ENCODE data around the gene ASPRV1. TPM values are rescaled to one million over a fixed set of nuclear protein-coding genes. Genes with fewer than 3 reads are reported as not detected.
A peak's percentile ranks its signal among the peaks of the same experiment; 100 is the strongest.
"Not testable (repeated sequence)": the region's sequence is repeated elsewhere in the genome, so short reads cannot be mapped to it uniquely, and the experiment has no call there.

Gene ASPRV1
- total RNA-seq, result 1 to 10 TPM in 1 of 2 donors, under 1 TPM in 1; 0.43 to 1.2 TPM
- long read RNA-seq, partial matches to known transcripts, result 0 of 1 reads
- long read RNA-seq, other reads (novel, unspliced or antisense), result 0 of 1 reads

DNA sequence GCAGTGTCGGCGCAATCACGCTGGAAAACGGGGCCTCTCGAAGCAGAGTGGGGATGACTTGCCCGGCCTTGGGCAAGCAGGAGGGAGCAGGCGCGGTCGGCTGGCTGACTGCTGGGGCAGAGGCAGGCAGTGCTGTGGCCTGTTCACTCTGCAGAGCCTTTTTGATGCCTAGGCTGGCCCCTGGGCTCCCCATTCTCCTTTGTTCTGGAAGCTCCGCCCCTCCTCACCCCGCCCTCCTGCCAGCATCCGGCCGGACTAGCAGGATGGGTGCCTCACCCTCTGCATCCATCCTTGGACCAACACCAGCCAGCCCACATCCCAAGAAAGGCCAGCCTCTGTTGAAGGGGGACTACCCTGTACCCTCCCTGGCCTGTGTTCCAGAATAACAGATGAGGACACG, at the start of gene ASPRV1:
ASPRV1 (minus strand) TSS at position 136 of the 400 bp plus-strand sequence. CDS start 195 bp downstream, outside the sequence.
- no peak for ATAC-seq
- intact Hi-C loops (cut with DNase I, micrococcal nuclease), result no loop called here
- DNase-seq, result no peak

DNA sequence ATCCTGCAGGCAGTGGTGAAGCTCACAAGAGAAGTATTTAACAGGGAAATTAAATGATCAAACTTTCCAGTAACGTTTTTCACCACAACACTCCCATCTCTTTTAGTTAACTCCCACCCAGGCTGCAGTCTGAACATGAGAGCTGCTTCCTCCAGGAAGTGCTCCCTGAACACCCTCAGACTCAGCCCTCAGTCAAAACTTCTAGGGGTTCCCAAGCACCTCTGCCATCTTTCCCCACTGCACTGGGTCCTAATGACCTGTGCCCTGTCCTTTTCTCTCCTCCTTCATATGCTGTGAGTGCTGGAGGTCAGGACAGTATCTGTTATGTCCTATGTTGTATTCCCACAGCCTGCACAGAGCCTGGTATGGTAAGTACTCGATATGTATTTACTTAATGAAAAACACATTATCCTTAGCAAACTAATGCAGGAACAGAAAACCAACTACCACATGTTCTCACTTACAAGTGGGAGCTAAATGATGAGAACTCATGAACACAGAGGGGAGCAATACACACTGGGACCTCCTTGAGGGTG, 49.2 kb upstream of the ASPRV1 start:
- intact Hi-C loops (cut with DNase I, micrococcal nuclease), result no loop called here
- ATAC-seq (no peak), DNase-seq (no peak)

DNA sequence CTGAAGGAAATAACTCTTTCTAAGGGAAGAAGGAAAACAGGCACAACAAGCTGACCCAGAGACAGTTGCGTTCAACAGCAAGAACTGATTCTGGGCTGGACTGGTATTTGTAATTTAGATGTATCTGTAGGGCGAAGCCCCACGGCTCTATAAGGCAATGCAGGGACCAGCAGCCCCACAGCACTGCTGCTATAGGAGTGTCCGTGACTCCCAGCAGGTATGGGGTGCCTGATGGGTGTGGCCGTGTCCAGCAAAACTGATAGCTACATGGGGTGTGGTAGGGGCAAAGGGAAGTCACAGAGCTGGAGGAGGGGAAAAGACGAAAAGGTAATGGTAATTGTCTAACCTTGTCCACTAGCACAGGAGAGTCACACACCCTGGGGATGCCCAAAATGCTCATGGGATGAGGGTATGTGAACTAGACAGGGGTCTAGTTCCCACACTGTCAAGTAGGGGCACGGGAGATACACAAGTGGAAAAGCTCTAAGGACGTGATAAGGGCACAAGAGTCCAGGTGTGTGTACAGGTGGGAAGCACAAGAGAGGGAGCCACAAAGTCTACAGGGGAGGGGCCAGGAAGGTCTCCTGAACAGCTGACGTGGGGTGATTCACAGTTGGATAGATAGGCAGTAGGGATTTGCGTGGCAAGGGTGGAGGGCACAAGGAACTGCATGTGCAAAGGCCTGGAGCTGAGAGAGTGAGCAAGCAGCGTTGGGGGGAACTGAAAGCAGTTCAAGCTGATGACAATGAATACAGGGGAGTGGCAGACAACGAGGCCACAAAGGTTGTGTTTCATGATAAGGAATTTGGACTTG, 48.5 kb upstream of the ASPRV1 start:
- ATAC-seq, result peak; percentile 87
- DNase-seq, result peak; percentile 80 to 91
- intact Hi-C loops (cut with DNase I, micrococcal nuclease), result no loop called here

DNA sequence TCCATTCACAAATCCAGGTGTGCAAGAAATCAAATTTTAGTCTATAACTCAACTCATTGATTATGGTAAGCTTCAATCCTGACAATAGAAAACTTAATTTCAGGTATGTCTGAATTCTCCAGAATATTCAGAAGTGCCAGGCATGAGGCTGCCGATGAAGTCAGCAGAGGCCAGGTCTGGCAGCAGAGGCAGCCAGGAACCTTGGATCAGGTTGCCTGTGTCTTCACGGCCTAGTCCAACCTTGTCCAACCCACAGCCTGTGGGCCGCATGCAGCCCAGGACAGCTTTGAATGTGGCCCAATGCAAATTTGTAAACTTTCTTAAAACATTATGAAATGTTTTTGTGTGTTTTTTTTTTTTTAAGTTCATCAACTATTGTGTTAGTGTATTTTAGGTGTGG, 46.9 kb upstream of the ASPRV1 start:
- DNase-seq, result no peak
- intact Hi-C loops (cut with DNase I, micrococcal nuclease), result no loop called here
- ATAC-seq, result no peak

DNA sequence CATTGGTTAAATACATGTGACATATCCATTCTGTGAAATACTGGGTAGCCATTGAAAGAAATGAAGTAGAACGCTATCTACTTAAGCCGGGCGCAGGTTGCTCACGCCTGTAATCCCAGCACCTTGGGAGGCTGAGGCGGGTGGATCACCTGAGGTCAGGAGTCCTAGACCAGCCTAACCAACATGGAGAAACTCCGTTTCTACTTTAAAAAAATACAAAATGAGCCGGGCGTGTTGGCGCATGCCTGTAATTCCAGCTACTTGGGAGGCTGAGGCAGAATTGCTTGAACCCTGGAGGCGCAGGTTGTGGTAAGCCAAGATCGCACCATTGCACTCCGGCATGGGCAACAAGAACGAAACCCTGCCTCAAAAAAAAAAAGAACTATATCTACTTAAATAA, 45.7 kb upstream of the ASPRV1 start:
- no peak for ATAC-seq
- intact Hi-C loops (cut with DNase I, micrococcal nuclease), result no loop called here

DNA sequence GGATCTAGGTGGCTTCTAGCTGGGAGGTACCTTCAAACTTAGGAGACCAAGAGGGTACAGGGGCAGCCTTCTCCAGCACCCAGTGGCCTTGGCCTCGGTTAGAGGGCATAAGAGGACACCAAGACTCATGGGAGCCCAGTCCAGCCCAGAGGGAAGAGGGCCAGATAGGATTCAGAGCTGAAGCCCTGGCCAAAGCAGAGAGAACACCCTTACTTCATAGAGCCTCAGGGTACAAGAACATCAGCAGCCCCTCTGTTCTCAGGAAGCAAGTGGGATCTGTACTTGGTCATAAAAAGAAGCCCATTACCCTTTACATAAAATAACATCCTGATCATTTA, 45.0 kb upstream of the ASPRV1 start:
- ATAC-seq (no peak), DNase-seq (no peak)
- intact Hi-C loops (cut with DNase I, micrococcal nuclease), result no loop called here

More for the DNA sequence above, 45.7 kb upstream of the ASPRV1 start:
- DNase-seq, result no peak

DNA sequence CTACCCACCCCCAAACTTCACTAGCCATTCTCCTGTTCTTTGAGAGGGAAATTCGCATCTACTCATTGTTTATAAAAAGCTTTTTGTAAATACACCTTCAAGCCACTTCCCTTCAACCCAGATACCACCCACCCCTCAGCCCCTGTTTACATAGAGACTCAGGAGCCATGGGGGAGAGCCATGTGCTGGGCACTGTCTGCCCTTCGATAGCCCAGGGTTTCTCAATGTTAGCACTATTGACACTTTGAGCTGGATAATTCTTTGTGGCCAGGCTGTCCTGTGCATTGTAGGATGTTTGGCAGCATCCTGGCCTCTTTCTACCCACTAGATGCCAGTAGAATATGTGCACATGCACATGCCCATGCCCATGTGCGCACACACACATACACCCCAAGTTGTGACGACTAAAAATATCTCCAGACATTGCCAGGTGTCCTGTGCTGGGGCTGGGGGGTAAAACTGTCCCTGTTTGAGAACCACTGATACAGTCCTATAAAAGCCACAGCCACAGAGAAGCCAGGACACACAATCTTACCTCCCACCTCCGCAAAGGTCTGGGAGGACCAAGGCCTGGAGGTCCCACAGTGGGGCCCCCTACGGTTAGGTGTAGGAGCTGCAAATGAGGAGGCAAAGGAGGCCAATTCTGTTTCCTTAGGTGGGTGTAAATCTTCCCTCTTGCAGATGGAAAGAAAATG, 44.5 kb upstream of the ASPRV1 start:
- intact Hi-C loops (cut with DNase I, micrococcal nuclease), result no loop called here
- DNase-seq, result no peak
- ATAC-seq, result no peak

DNA sequence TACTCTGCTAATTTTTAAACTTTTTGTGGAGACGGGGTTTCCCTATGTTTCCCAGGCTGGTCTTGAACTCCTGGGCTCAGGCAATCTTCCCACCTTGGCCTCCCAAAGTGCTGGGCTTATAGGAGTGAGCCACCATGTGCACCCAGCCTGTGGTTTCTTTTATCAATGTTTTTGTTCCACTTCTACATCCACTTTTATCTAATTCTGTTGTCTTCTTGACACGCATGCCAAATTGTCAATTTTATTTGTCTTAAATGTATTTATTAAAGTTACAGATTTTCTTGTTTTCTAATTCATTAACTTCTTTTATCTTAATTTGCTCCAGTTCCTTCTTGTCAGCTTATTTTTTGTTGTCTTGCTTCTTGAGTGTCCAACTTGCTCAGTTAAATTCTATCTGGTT, 43.8 kb upstream of the ASPRV1 start:
- DNase-seq (no peak), ATAC-seq (no peak)
- intact Hi-C loops (cut with DNase I, micrococcal nuclease), result no loop called here

DNA sequence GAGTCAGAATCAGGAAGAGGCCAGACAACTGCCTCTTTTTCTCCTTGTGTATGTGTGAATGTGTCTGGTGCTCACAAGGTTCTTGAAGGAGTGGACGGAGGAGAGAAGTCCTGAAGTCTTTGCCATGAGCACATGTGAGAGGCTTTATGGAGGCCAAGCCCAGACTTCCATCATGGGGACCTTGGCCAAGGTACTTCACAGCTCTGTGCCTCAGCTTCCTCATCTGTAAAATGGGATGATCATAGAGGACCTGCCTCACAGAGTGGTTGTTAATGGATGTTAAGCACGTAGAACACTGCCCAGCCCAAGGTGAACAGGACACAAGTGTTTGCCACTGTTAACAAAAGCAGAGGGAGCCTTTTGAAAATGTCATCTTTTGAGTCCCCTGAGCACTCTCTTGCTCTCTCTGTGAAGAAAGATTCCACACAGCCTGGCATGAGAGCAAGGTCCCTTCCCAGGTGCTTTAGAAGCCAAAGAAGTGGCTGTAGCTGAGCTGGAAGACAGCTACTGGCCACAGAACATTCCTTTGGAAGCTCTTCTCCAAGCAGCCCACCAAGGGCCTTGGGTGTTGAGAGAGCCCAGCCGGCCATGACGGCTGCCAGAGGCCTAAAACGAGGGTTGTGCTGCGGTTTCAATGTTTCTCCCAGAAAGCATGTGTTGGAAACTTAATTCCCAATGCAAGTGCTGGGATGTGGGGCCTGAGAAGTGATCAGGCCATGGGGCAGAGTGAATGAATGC, 41.8 kb upstream of the ASPRV1 start:
- ATAC-seq, result no peak
- DNase-seq, result no peak
- intact Hi-C loops (cut with DNase I, micrococcal nuclease), result no loop called here

DNA sequence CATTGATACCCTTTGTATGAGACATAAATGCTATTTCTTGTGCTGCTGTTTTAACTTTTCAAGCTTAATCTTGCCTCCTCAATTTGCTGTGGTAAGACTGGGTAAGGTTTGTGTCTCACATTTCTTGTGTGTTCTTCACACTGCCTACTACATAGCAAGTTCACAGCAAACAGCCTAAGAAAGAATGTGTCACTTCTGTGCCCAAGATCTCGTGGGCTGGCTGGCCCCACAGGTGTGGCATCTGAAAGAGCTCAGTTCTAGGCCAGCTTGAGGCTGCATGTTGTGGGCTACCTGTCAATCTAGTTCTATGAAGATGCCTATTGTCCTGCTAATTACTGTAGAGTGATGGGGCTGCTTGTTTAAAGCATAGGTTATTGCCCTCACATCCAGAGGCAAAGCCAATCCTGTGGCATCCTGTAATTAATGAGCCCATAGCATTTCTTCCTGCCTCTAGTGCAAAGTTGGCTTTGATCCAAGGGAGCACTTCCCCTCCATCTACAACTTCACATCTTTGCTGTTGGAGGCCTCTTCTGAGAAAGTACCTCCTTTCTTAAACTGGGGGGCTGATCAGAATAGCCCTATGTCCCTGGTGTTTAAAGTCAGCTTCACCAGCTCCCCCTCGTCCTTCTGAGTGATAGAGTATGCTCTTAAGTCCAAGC, 40.9 kb upstream of the ASPRV1 start:
- DNase-seq, result no peak
- ATAC-seq, result no peak
- intact Hi-C loops (cut with DNase I, micrococcal nuclease), result no loop called here

DNA sequence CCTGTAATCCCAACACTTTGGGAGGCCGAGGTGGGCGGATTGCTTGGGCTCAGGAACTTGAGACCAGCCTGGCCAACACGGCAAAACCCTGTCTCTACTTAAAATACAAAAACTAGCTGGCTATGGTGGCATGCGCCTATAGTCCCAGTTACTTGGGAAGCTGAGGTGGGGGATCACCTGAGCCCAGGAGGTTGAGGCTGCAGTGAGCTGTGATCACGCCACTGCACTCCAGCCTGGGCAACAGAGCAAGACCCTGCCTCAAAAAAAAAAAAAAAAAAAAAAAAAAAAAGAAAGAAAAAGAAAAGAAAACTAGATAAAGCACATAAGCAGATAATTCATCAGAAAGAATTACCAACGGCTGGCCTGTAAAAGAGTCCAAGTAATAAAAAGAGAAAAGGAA, 39.1 kb upstream of the ASPRV1 start:
- intact Hi-C loops (cut with DNase I, micrococcal nuclease); DNase-seq; ATAC-seq: not testable (repeated sequence)

DNA sequence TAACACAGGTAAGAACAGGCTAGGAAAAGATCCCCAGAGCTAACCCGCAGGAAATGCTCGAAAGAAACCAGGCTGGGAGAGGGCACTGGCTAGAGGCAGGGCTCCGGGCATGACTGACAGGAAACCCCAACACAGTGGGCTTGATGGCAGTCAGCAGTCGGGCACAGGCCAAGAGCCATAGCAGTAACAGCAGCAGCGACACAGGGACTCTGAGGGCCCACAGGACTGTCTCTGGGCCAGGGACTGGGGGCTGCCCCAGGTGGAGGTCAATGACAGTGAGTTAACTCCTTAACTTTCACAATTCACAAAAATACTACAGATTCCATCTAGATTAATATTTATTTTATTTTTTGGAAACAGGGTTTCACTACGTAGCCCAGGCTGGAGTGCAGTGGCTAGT, 37.3 kb upstream of the ASPRV1 start:
- DNase-seq (no peak), ATAC-seq (no peak)
- intact Hi-C loops (cut with DNase I, micrococcal nuclease), result no loop called here

DNA sequence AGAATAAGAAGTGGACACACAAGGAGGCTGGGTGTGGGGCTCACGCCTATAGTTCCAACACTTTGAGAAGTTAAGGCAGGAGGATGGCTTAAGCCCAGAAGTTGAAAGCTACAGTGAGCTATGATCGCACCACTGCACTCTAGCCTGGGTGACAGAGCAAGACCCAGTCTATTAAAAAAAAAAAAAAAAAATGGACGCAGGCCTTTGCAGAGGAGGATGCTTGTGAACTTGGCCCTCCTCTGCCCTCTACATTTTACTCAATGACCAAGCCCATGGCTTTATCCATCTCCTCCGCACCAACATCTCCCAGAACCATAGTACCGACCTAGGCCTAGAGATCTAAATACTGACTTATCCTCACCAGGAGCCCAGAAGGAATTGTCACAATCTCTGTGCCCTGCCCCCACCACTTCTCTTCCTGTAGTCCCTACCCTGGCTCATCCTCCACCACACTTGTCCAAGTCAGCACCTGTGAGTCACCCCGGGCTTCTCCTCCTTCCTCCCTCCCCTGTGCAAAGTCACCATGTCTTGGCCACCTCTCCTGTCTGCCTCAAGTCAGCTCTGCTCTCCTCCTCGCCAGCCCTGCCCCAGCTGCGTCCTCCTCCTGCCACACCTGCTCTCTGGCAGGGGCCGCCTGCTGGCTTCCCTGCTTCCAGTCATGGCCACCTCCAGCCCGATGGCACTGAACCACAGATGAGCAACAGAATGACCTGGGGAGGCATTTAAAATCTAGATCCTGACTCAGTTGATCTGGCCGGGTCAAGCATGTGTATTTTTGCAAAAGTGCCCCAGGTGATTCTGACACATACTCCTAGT, 35.8 kb upstream of the ASPRV1 start:
- DNase-seq (peak; percentile 17 to 44), ATAC-seq (peak; percentile 68)
- intact Hi-C loops (cut with DNase I, micrococcal nuclease), result no loop called here

DNA sequence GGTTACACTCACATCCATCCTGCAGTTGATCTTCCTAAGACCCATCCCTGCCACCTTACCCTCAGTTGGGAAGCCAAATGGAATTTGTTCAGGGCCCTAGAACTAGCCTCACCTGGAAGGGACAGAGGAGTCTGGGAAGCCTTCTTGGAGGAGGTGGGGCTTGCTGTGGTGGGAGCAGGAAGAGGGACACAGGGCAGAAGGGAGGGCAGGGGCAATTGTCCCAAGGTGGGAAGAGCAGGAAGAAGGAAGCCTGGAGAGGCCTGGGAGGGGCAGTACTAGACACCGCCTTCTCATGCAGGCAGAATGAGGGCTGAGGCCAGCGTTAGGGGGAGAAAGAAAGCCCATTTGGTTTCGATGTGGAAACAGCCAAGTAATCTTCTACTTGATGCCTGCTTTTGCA, 34.1 kb upstream of the ASPRV1 start:
- intact Hi-C loops (cut with DNase I, micrococcal nuclease), result no loop called here
- peak; percentile 88 for ATAC-seq
- DNase-seq, result peak; percentile 46 to 60

DNA sequence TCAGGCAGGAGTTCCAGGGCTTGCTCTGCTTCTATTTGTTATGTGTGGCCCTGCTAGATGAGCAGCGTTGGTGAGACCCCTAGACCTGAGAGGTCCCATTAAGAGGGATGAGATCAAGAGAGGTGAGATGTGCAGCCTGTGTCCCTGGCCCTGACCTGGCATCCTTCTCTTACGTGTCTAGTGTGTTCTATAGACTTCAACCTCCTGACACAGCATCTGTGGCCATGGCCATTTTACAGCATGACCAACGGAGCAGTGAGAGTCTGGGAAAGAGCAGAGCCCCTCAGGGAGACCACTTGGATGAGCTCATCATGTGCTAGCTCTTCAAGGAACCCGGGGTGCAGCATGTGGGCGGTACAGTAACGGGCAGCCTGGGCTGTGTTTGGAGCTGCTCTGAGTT, 32.7 kb upstream of the ASPRV1 start:
- ATAC-seq, result no peak
- intact Hi-C loops (cut with DNase I, micrococcal nuclease), result no loop called here
- DNase-seq, result no peak

DNA sequence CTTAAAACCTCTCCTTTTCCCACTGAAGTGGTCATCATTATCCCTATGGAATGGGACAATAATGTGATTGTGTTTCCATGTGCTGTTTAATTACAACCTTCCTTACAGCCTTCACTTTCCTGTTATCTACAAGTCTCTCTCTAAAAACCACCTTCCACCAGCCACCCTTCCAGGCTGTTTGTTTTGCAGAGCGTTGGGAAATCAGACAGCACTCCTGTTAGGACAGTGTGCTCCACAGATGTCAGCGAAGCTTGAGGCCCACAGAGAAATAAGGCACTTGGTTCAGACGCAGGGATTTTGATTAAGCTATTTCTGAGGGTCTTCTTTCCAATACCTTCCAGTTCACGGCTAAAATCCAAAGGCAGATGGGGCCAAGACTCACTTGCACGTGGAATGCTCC, 32.3 kb upstream of the ASPRV1 start:
- intact Hi-C loops (cut with DNase I, micrococcal nuclease), result no loop called here
- no peak for DNase-seq
- ATAC-seq, result no peak

DNA sequence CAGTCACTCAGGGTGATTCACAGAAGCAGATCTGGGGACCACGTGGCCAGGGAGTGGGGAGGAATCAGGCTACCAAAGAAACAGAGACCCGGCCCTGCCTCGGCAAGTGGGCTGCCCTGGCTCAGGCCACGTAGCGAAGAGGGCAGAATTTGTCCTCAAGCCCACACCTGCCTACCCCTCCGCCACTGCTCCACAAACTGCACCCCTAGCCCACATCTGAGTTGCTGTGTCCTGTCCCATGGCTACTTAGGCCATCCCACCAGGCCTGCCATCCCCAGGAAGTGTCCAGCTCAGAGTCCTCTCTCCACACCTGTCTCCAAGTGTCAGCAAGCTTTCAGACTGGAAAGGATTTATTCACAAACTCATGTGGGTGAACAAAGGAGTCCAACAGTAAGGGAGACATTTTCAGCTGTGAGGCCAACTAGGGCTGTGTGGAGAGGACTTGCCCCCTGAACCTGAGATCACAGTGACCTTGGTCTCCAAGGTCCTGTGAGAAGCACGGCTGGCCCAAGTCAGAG, 31.7 kb upstream of the ASPRV1 start:
- peak in 1 of 2 donors; percentile 1 for DNase-seq
- no peak for ATAC-seq
- intact Hi-C loops (cut with DNase I, micrococcal nuclease), result no loop called here

Data from left colon (tissue), 2 donors.